Frontal cortex (tissue), 4 donors: ENCODE measurements around the gene NUAK1. TPM values are rescaled to one million over a fixed set of nuclear protein-coding genes. Genes with fewer than 3 reads are reported as not detected.

ENCODE experiments used
- DNase-seq, 2 donors: peaks; one replicate each; pipeline ENCODE4 v3.0.0; 2012; ENCODE audit warnings: low spot score in 2 of 2
- FAIRE-seq: peaks from 2 replicates; lab custom pipeline; 2012; peaks lifted over from hg19 to GRCh38; lab: Jason Lieb, UNC
- total RNA-seq: library from RNA; depleted of rRNA; stranded (reverse); fragments of >200 nt; gene quantifications from one replicate; pipeline ENCODE4 v1.2.3, GENCODE V29; 2014
- donor health status: control.
- donor health status: control.
- donor health status: control.

NUAK1 gene
- total RNA-seq, 1 donor from 2014 or later: 54.6 TPM

DNA sequence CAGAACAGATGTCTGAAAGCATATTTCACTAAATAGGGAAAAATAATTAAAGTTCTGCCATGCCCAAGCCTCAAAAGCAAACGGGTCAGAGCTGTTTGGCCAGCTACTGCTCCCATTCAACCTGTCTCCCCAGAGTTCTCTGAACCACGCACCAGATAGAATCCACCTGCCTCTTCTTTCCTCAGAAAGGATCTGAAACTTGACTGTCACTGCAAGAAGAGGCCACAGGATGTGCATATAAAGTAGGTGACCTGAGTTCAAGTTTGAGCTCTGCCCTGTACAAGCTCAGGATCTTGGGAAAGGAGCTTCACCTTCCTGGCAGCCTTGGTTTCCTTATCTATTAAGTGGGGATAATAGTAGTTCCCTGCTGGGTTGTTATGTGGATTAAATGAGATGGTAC lies 91.8 kb downstream of the NUAK1 start:
- DNase-seq: no peak
- no peak for FAIRE-seq

DNA sequence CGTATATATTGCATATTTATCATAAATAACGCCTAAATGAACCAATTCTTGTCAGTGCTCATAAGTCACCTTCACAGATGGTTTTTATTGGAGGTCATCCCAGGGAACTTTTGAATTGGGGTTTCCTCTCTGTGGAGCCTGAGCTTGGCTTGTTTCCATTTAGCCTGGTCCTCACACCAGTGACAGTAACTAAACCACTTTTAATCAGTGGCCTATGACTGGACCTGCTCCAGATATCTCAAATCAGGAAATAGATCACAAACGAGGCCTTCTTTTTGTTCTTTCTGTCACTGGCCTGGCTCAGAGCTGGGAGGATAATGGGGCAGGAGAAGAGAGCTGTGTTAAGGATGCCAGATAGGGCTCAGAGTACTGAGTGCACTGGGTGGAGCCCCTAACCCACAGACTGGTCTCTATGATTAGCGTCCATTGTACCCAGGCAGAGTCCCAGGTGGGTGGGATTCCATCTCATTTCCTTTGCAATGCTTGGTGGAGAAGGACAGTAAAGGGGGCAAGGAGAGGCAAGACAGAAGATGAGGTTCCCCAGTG lies 92.4 kb downstream of the NUAK1 start:
- FAIRE-seq: no peak
- no peak for DNase-seq

DNA sequence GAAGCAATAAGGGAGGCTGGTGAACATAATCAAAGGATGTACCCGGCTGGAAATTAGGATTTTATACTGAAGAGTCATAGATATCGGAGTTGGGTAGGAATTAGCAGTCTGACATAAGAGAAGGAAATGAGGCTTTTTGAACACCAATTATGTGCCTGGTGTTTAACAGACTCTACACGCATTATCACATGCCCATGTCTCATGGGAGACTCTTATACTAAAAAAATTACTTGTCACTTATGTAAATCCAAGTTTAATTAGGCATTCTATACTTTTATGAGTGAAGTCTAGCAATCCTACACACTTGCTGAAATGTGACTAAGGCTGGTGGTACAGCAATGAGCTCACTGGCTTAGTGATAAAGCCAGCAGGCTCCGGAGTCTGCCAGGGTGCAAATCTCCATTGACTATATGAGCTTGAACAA lies 93.5 kb downstream of the NUAK1 start:
- DNase-seq: no peak
- FAIRE-seq: no peak

DNA sequence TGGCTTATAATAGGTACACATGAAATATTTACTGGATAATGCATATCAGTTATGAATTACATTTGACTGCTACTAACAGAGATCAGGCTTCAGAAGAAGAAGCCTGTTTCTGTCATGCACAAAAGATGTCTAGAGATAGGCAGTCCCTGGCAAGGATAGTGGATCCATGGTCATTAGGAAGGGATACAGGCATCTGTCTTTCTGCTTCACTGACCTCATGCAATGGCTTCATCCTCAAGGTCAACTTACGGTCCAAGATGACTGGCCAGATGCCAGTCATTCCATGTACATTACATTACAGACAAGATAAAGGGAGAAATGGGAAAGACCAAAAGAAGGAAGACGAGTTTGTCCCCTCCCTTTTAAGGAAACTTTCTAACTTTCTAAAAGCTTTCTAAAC lies 94.0 kb downstream of the NUAK1 start:
- DNase-seq (no peak), FAIRE-seq (no peak)

DNA sequence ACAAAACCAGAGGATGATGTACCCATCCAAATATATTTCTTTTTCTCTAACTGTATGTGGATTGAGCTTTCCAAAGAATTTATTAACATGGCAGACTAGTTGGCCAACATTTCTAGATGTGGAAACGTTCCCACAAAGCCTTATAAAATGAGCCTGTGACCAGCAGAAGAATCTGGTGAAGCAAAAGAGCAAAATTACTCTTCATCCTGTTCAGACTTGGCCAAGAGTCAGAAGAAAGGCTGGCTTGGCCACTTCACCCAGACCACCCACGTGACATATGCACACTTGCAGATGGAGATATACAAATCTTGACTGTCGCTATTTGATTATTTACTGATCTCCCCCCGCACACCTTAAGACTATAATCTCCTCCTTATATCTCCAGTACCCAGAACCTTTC lies 96.7 kb downstream of the NUAK1 start:
- FAIRE-seq (no peak), DNase-seq (no peak)

DNA sequence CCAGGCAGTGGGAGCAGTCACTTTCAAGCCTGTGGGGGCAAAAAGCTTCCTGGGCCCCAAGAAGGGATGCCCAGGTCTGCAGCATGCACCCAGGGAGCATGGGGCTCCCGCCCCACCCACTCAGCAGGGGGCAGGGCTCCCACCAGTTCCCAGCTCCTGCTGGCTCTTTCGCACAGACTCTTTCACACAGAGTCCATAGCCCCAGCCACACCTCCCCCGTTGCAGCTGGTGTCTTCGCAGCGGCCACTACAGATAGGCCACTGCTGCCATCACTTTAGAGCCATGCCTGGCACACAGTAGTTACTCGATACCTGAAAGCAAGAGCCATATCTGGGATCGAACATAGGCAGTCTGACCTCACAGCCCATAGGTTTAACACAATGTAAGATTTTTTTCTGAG lies 98.2 kb downstream of the NUAK1 start:
- FAIRE-seq (no peak), DNase-seq (no peak)

DNA sequence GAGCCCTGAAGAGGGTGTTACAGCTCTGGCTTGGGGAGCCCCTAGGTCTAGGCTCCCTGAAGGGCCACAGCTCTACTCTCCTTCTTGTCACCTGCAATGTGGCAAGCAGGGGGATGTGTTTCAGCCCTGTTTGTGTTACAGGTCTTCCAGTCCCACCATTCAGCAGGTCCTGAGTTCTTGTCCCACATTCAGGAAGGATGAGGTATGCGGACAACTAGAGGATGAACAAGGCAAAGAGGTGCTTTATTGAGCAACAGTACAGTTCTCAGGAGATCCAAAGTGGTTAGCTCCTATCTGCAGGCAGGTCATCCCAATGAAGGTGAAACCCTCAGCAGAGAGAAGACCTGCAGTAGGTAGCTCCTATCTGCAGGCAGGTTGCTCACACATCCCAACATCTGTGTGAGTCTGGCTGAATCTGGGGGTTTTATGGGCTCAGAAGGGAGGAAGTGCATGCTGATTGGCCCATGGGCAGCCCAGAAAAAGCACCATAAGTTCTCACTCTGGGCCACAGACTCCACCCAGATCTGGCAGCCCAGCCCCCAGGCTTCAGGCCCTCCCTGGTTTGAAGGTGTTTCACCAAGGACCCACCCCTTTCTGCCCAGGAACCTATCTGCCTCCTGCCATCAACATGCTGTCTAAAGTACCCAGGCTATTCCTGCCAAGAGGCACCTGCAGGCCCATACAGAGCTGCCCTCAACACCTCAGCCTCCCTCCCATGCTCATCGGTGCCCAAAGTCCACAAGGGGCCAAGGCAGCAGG lies 98.9 kb downstream of the NUAK1 start:
- FAIRE-seq (no peak), DNase-seq (no peak)

DNA sequence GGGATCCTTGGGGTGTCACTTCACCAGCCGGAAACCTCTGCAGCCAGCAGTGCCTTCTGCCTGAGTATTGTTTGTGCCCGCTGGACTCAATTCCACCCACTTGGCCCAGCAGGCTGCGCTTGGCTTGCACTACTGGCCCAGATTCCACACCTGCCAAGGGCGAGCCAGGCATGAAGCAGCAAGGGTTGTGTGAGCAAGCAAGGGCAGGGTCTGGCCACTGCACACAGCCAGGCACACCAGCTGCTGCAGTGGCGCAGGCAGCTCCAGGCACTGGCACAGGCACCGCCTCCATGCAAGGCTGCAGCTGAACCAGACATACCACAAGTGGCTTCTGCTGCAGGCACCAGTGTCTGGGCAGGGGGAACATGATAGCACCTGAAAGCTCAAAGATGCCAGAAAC lies 99.5 kb downstream of the NUAK1 start:
- FAIRE-seq: no peak
- no peak for DNase-seq

DNA sequence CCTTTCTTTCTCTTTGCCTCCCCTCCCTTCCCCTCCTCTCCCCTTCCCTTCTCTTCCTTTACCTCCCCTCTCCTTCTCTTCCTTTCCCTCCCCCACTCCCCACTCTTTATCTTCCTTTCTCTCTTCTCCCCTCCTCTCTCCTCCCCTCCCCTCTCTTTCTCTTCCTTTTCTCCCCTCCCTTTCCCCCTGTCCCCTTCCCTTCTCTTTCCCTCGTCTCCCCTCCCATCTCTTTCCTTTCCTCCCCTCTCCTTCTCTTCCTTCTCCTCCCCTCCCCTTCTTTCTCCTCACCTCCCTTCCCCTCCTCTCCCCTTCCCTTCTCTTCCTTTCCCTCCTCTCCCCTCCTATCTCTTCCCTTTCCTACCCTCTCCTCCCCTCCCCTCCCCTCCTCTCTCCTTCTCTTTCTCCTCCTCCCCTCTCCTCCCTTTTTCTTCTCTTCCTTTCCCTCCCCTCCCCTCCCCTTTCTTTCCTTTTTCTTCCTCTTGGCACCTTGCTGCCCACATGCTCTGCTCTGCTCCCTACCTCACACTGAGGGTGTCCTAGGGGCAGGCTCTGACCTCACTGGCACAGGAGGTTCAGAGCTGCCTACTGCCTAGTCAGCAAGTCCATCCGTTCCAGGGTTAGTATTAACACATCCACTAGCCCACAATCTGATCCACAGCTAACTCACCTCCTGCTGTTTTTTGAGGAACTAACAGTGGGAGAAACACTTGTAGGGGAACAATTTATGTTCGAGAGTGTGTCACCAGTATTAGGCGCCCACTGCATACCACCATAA lies 101.0 kb downstream of the NUAK1 start:
- FAIRE-seq (no peak), DNase-seq (no peak)

DNA sequence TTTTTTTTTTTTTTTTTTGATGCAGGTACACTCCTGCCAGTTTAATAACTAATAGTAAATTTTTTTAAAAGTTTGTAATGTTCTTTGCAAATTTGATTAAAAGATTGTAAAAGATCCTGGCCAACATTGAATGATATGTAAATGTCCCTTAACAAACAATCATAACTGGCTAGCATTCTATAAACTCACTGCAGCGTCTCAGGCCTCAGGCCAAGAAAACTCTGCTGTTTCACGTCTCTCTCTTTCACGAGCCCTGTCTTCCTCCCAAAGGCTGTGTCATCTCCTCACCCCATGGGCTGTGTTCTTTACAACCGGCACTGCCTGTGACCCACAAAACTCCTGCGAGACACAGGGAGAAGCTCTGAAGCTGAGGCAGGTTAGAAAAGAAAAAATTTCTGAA lies 103.3 kb downstream of the NUAK1 start:
- DNase-seq (no peak), FAIRE-seq (no peak)

DNA sequence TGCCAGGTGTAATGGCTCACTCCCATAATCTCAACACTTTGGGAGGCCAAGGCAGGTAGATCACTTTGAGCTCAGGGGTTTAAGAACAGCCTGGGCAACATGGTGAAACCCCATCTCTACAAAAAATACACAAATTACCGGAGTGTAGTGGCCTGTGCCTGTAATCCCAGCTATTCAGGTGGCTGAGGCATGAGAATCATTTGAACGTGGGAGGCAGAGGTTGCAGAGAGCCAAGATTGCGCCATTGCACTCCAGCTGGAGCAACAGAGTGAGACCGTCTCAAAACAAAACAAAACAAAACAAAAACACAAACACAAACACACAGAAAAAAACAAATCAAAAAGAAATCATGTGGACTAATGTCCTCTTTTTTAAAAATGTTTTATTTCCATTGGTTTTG lies 104.4 kb downstream of the NUAK1 start:
- no peak for FAIRE-seq
- DNase-seq: no peak

DNA sequence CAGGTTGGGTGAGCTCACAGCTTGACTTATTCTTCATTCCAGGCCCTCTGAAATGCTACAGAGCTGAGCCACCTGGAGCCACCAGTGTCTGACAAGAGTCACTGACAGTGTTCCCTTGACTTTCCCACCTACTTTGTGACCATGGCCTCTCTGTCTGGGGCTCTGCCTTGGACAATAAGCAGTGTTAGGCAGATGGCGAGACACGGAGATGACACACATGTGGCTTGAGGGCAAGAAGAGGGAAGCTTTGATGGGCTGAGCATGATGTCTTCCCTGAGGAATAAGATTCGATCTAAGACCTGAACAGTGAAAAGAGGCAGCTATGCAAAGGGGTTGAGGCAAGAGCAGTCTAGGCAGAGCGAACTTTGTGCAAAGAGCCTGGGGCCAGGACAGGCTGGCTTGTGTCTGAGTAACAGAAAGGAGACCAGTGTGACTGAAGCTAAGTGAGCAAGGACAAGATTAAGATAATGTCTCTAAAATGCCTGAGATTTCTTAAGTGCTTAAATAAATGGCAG lies 105.5 kb downstream of the NUAK1 start:
- no peak for FAIRE-seq

DNA sequence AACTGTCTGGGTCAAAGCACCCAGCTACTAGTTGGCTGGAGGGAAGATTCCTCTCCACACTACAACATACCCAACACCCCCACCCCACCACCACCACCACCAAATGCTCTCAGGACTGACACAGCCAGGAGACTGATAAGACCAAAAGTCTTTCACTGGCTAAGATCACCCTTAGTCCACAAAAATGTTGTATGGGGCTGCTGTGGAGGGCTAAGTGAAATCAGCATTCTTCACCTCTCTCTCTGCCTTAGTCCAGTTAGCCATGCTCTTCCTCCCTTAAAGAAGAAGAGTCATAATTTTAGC lies 106.2 kb downstream of the NUAK1 start:
- FAIRE-seq (no peak), DNase-seq (no peak)

More for the DNA sequence above, 105.5 kb downstream of the NUAK1 start:
- DNase-seq: no peak

DNA sequence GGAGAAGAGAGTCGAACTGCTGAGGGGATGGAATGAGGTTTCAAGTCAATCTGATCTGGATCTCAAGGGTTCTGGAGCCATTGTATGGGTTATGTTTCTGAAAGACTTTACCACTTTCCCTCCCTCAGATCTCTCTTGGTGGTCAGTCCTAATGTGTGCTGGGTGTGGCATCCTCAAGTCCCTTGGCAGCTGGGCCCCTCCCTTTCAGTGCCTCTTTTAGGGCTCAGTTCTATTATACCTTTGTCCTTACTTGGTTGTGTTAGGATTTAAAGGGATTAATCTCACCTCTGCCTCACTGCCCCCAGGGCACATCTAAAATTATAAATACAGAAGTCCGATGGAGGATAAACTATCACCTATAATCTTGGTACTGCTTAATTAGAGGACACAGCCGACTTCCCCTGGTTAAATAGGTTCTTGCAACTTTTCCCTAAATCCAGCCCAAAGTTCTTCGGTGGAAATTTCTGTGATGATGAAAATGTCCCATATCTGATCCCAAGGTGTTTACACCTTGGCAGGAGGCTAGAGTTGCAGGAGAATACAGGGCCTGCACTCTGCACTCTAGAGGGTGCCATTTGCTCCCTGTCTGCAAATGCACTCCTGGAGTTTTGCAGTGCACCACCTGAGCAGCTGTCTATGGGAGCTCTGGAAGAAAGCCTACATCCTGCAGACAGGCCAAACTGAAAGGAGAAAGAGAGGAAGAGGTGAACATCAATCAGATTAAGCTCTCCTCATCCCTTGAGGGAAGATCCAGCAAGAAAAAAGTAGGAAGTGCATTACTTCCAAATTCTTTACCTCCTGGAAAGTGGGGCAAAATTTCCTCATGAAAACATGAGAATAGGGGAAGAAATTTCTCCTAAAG lies 106.8 kb downstream of the NUAK1 start:
- no peak for DNase-seq
- FAIRE-seq: no peak

DNA sequence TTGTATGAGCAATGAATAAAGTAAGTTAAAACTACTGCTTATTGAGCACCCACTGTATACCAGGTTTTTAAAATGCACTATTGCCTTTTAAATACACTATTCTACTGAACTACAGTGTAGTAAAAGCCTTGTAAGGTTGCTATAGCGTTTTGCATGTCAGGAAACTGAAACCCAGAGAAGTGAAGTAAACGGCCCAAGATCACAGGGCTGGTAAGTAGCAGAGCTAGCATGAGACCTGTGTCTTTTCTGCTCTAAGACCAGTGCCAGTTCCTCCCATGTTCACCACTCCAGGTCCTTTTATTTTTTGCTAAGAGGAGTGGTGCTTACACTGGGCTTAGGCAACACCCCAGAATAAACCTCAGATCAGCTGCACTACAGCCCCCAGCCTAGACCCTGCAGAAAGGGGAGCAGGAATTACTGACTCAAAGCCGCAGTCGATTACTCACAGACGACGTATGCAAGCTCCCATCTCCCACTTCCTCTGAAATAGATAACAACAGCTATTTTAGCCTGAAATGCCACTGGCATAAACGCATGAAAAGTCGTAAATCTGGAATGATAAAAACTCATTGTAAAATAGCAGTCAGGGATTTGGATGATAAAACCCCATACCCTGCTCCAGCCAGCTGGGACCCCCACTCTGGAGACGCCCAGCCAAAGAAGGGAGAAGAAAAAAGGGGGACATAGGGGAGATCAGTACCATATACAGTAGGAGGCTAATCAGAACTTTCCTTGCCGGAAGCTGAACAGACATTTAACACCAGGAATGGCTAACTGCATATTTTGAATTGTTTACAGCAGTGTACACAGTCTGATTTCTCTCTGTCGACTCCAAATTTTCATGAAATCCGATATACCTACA lies 108.3 kb downstream of the NUAK1 start:
- FAIRE-seq: no peak

DNA sequence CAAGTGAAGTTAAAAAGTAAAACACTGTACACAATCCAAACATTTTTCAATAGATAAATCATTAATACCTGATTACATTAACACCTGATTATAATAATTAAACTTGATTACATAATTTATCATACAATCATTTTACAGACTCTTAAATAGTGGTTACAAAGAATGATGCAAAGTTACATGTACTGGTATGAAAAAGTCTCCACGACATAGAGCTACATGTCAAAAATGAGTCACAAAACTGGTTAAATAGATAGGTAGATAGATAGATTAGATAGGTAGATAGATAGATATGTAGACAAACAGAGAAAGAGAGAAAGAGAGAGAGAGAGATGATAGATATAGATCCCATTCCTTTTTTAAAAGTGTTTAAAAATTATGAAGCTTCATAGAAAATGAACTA lies 109.2 kb downstream of the NUAK1 start:
- FAIRE-seq: no peak

More for the DNA sequence above, 108.3 kb downstream of the NUAK1 start:
- no peak for DNase-seq

DNA sequence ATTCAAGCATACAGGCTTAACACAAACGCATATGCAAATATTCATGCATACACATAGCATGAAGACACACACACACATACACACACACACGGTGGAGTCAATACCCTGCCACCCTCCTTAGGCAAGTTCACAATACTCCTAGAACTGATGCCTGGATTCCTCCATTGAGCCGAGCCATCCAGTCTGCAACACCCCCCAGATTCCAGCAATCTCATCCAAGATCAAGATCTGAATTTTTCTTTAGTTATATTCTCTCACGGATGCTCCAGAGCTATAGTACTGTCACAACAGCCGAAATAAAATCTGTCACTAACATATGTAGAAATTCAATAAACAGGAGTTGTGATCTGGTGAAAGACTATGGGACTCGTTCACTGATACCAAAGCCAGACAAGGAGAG lies 110.8 kb downstream of the NUAK1 start:
- FAIRE-seq: no peak
- DNase-seq: no peak

More for the DNA sequence above, 109.2 kb downstream of the NUAK1 start:
- no peak for DNase-seq

DNA sequence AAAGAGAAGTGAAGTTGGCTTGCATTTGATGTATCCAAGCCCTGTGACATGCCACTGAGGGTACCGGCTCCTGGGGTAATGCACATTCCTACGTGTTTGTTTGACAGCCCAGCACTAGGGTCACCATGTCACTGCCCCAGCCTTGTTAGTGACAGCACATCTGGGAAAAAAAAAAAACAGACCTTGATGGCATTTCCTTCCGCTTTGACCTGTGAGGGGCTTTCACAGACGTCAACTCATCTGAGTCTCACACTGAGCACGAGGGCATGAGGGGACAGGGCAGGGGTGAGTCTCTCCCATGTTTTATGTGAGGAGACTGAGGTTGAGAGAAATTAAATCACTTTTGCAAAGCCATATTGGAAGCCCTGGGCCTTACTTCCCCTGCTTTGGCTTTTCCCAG lies 111.5 kb downstream of the NUAK1 start:
- FAIRE-seq: no peak
- no peak for DNase-seq

DNA sequence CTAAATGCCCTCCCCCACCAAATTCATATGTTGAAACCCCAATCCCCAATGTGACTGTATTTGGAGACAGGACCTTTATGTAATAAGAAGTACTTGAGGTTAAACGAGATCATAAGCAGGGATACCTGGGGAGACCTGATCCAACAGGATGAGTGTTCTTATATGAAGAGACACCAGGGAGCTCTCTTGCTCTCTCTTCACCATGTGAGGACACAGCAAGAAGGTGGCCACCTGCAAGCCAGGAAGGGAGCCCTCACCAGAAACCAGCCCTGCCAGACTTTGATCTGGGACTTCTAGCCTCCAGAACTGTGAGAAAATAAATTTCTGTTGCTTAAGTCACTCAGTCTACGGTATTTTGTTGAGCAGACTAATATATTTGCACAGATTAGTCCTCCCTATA lies 113.6 kb downstream of the NUAK1 start:
- DNase-seq: no peak
- FAIRE-seq: no peak
